Neutrophil (primary cell): ENCODE data around the gene CLINT1.

Experiments
- H3K27ac ChIP-seq: fragments of 200-600 bp; sonication (generic); 2 replicates; pipeline ENCODE4 v1.5.1; 2016; ENCODE audit warnings: mild to moderate bottlenecking, moderate library complexity
- H3K27me3 ChIP-seq: fragments of 200-600 bp; sonication (generic); 2 replicates; pipeline ENCODE4 v1.6.0; 2016; ENCODE audit warnings: mild to moderate bottlenecking
- H3K36me3 ChIP-seq: fragments of 200-600 bp; sonication (generic); 2 replicates; pipeline ENCODE4 v1.5.1; 2017
- H3K4me1 ChIP-seq, 2 experiments: fragments of 200-600 bp in 1 of 2; sonication (generic) in 1 of 2; 1 replicate in 1 of 2; 2 replicates in 1 of 2; pipeline versions ENCODE4 v1.5.1 to v1.6.1; 2013 to 2016; ENCODE audit warnings: low read depth in 1 of 2, low read length in 1 of 2, mild to moderate bottlenecking in 1 of 2, moderate library complexity in 1 of 2; ENCODE audit not compliant: control insufficient read depth in 1 of 2, insufficient read depth in 1 of 2
- H3K4me3 ChIP-seq, 2 experiments: fragments of 200-600 bp in 1 of 2; sonication (generic) in 1 of 2; 1 replicate in 1 of 2; 2 replicates in 1 of 2; pipeline ENCODE4 v1.5.1; 2013 to 2016; ENCODE audit warnings: low read depth in 1 of 2, low read length in 1 of 2, mild to moderate bottlenecking in 1 of 2, moderate library complexity in 1 of 2
- H3K9me3 ChIP-seq: fragments of 200-600 bp; sonication (generic); 2 replicates; pipeline ENCODE4 v1.5.1; 2016
- TF ChIP-seq, protein P1 (sequence below): fragments of 200-600 bp; sonication (generic); IDR thresholded peaks from 2 replicates; pipeline ENCODE4 v1.5.1; 2016; ENCODE audit warnings: antibody characterized with exemption

The CLINT1 gene

DNA sequence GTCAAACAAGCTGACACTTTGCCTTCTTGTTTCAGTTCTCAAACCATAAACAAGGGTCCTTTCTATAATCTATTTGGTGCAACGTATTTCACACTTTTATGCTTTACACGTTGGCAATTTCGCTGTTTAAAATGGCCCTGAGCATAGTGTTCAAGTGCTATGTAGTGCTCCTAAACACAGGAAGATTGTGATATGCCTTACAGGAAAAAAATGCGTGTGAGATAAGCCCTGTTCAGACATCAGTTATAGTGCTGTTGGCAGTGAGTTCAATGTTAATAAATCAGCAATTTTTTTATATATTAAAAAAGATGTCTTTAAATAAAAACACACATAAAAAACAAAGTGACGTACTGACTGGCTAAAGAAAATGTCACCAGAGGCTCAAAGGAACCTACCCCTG lies 23.9 kb downstream of the CLINT1 start:
- Histone ChIP-seq H3K27ac (peak overlapping the region; percentile 21), H3K36me3 (no peaks in the 10 kb centered on the region), H3K4me3 (no peak overlapping the region), H3K27me3 (no peaks in the 10 kb centered on the region), H3K4me1 (peaks cover 10 to 20% of the 10 kb centered on the region in 2 experiments), H3K9me3 (no peaks in the 10 kb centered on the region)
- TF ChIP-seq, protein P1, sequence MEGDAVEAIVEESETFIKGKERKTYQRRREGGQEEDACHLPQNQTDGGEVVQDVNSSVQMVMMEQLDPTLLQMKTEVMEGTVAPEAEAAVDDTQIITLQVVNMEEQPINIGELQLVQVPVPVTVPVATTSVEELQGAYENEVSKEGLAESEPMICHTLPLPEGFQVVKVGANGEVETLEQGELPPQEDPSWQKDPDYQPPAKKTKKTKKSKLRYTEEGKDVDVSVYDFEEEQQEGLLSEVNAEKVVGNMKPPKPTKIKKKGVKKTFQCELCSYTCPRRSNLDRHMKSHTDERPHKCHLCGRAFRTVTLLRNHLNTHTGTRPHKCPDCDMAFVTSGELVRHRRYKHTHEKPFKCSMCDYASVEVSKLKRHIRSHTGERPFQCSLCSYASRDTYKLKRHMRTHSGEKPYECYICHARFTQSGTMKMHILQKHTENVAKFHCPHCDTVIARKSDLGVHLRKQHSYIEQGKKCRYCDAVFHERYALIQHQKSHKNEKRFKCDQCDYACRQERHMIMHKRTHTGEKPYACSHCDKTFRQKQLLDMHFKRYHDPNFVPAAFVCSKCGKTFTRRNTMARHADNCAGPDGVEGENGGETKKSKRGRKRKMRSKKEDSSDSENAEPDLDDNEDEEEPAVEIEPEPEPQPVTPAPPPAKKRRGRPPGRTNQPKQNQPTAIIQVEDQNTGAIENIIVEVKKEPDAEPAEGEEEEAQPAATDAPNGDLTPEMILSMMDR: no peak

DNA sequence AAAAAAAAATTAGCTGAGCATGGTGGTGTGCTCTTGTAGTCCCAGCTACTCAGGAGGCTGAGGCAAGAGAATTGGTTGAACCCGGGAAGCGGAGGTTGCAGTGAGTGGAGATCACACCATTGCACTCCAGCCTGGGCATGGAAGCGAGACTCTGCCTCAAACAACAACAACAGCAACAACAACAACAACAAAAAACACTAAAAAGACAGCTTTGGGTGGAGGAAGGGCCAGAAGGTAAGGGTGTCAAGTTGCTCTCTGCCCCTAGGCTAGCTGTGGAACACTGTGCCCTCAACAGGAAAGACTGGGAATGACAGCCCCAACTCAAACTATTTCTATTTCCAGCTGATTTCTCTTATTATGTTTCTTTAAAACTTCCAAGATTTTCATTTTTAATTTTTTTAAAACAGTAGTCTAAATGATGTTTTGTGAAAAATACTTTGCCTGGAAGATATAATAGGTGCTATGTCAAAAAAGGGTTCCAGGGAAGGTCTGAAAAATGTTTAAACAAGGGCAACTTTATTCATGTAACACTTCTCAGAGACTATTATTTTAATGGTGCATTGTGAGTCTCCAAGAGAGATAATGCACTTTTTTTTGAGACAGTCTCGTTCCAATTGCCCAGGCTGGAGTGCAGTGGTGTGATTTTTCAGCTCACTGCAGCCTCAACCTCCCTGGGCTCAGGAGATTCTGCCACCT lies 29.9 kb downstream of the CLINT1 start:
- Histone ChIP-seq H3K4me3 (no peak overlapping the region), H3K27ac (peak overlapping the region; percentile 35), H3K27me3 (no peaks in the 10 kb centered on the region), H3K9me3 (no peaks in the 10 kb centered on the region), H3K4me1 (peaks cover 27 to 64% of the 10 kb centered on the region in 2 experiments), H3K36me3 (no peaks in the 10 kb centered on the region)
- TF ChIP-seq, protein P1: no peak

DNA sequence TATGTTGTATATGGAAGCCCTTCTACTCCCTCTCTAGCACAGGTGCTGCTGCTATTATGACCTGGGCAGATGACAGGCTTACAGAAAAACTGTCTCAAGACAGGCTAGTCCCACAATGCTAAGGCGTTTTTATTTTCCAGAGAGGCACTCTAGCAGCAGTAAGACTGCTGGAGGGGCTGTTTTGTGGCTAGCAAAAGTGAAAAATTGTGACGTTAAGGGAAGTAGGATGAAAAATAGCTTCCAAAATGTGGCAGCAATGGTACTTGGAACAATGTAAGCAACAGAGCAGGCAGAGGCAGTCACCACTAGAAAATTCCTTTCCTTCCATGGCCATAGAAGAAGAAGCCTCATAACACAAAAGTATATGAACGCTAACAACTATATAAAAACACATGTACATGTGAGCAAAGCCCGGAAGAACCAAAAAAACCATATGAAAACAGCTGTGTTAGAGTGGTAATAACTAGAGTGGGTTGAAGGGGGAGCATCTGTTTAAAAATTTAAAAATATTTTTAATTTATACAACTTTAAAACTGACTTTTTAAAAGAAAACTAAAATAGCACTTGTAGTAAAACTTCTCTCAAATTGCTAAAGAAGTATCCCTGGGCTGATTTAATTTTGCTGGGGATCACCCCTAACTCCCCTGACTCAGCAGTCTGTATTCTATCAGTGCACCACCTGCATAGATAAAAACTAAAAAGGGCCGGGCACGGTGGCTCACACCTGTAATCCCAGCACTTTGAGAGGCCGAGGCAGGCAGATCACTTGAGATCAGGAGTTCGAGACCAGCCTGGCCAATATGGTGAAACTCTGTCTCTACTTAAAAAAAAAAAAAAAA lies 30.6 kb downstream of the CLINT1 start:
- Histone ChIP-seq H3K27ac (peak overlapping the region; percentile 71), H3K4me3 (no peak overlapping the region), H3K36me3 (no peaks in the 10 kb centered on the region), H3K4me1 (peaks cover 25 to 57% of the 10 kb centered on the region in 2 experiments), H3K27me3 (no peaks in the 10 kb centered on the region), H3K9me3 (no peaks in the 10 kb centered on the region)
- TF ChIP-seq, protein P1: no peak

DNA sequence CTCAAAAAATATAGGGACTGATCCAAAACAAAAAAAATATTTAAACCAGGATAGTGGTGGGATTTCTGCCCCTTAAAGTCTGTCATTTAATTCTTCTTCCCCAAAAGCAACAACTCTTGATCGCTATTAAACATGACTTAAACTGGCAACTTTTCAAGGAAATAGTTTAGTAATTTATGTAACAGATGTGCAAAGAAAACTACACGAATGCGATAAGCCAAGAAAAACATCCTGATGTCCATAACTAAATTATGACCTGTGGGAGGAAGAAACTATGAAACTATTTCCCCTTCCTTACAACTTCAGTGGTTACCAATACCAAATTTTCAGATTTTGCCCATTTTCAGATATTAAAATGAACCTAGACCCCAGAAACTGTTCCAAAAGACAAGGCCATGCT lies 31.5 kb downstream of the CLINT1 start:
- Histone ChIP-seq H3K9me3 (no peaks in the 10 kb centered on the region), H3K27ac (peak overlapping the region; percentile 71), H3K27me3 (no peaks in the 10 kb centered on the region), H3K4me3 (no peak overlapping the region), H3K36me3 (no peaks in the 10 kb centered on the region), H3K4me1 (peaks cover 21 to 48% of the 10 kb centered on the region in 2 experiments)
- TF ChIP-seq, protein P1: no peak

DNA sequence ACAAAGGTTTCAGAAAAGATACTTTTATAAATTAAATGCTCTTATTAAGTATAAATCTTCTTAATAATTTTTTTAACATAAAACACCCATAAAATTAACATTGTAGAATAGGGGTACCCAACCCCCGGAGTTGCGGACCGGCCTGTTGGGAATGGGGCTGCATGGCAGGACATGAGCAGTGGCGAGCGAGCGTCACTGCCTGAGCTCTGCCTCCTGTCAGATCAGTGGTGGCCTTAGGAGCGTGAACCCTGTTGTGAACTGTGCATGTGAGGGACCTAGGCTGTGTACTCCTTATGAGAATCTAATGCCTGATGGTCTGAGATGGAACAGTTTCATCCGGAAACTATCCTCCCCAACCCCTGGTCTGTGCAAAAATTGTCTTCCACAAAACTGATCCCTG lies 35.3 kb downstream of the CLINT1 start:
- no peak overlapping the region for H3K4me3 ChIP-seq
- H3K36me3 ChIP-seq: no peaks in the 10 kb centered on the region
- no peaks in the 10 kb centered on the region for H3K27me3 ChIP-seq
- H3K4me1 ChIP-seq: peaks cover 30 to 62% of the 10 kb centered on the region in 2 experiments
- no peak overlapping the region for H3K27ac ChIP-seq
- TF ChIP-seq, protein P1: no peak
- H3K9me3 ChIP-seq: no peaks in the 10 kb centered on the region
